Caki2 (cell line): ENCODE measurements around the gene ZNF366. TPM values are rescaled to one million over a fixed set of nuclear protein-coding genes. Genes with fewer than 3 reads are reported as not detected.

ENCODE experiments used
- DNase-seq: peaks from one replicate; pipeline ENCODE4 v3.0.0-alpha.2; 2015; ENCODE audit warnings: low read depth
- in situ Hi-C: cut with HindIII; loops from 2 replicates; pipeline ENCODE4 v1.10.0; 2016; ENCODE audit warnings: low sequenced_read_pairs, low pct_unique_long_range_greater_than_20kb, mixed read lengths
- total RNA-seq: library from RNA; depleted of rRNA; stranded (reverse); fragments of >200 nt; shearing (Covaris generic); gene quantifications from 2 replicates; pipeline ENCODE4 v1.2.3, GENCODE V29; 2014; ENCODE audit warnings: low replicate concordance; rRNA removed

Gene ZNF366
- not detected in 2 replicates for total RNA-seq

GRCh38 chr5:72507231-72507906, at the start of gene ZNF366:
Gene ZNF366 (minus strand): TSS chr5:72507410. CDS start chr5:72461496, 45,914 bp downstream.
- DNase-seq = no peak
- in situ Hi-C loops = no loop called here

GRCh38 chr5:72556351-72557166, 49.3 kb upstream of the ZNF366 start:
- no peak for DNase-seq
- in situ Hi-C loops = no loop called here

- in situ Hi-C loops = no loop called here
- no peak for DNase-seq
Observed at GRCh38 chr5:72555871-72556270, 48.7 kb upstream of the ZNF366 start.

GRCh38 chr5:72554897-72555296, 47.7 kb upstream of the ZNF366 start:
- in situ Hi-C loops = no loop called here
- DNase-seq = no peak

GRCh38 chr5:72552041-72552557, 44.9 kb upstream of the ZNF366 start:
- in situ Hi-C loops = no loop called here
- no peak for DNase-seq

- no peak for DNase-seq
- in situ Hi-C loops = no loop called here
Observed at GRCh38 chr5:72550595-72550994, 43.4 kb upstream of the ZNF366 start.

- in situ Hi-C loops = no loop called here
- DNase-seq = no peak
Observed at GRCh38 chr5:72543811-72544210, 36.6 kb upstream of the ZNF366 start.

GRCh38 chr5:72543365-72543764, 36.2 kb upstream of the ZNF366 start:
- in situ Hi-C loops = no loop called here
- DNase-seq = no peak

GRCh38 chr5:72542695-72543094, 35.5 kb upstream of the ZNF366 start:
- DNase-seq = no peak
- in situ Hi-C loops = no loop called here

- DNase-seq = no peak
- in situ Hi-C loops = no loop called here
Observed at GRCh38 chr5:72541501-72542225, 34.5 kb upstream of the ZNF366 start.

- no peak for DNase-seq
- in situ Hi-C loops = no loop called here
Observed at GRCh38 chr5:72540759-72541438, 33.7 kb upstream of the ZNF366 start.

- DNase-seq = no peak
- in situ Hi-C loops = no loop called here
Observed at GRCh38 chr5:72539726-72540125, 32.5 kb upstream of the ZNF366 start.

GRCh38 chr5:72539038-72539437, 31.8 kb upstream of the ZNF366 start:
- no peak for DNase-seq
- in situ Hi-C loops = no loop called here

GRCh38 chr5:72537166-72537565, 30.0 kb upstream of the ZNF366 start:
- no peak for DNase-seq
- in situ Hi-C loops = no loop called here

- DNase-seq = no peak
- in situ Hi-C loops = no loop called here
Observed at GRCh38 chr5:72531496-72532190, 24.4 kb upstream of the ZNF366 start.

- in situ Hi-C loops = no loop called here
- DNase-seq = no peak
Observed at GRCh38 chr5:72530196-72530595, 23.0 kb upstream of the ZNF366 start.

GRCh38 chr5:72529383-72529782, 22.2 kb upstream of the ZNF366 start:
- no peak for DNase-seq
- in situ Hi-C loops = no loop called here

GRCh38 chr5:72525816-72526215, 18.6 kb upstream of the ZNF366 start:
- no peak for DNase-seq

More at GRCh38 chr5:72525816-72526215, 18.6 kb upstream of the ZNF366 start:
- in situ Hi-C loops = no loop called here
